Activated CD4-positive, alpha-beta T cell treated with anti-CD3 and anti-CD28 coated beads, Interleukin-2, amount 50 U/mL, for 1 hour (primary cell): ENCODE data around the gene UBE2F.

Experiments used
- DNase-seq: peaks from one replicate; pipeline ENCODE4 v3.0.0-alpha.2; 2020

Gene UBE2F

GRCh38 chr2:238082827-238083226, 116.0 kb downstream of the UBE2F start:
- no peak for DNase-seq

GRCh38 chr2:238083919-238084318, 117.1 kb downstream of the UBE2F start:
- no peak for DNase-seq

- DNase-seq, result no peak
Observed at GRCh38 chr2:238084761-238085160, 117.9 kb downstream of the UBE2F start.

GRCh38 chr2:238085899-238086298, 119.1 kb downstream of the UBE2F start:
- DNase-seq, result no peak

- no peak for DNase-seq
Observed at GRCh38 chr2:238087211-238087610, 120.4 kb downstream of the UBE2F start.

GRCh38 chr2:238090887-238091286, 124.1 kb downstream of the UBE2F start:
- no peak for DNase-seq

GRCh38 chr2:238091436-238092060, 124.7 kb downstream of the UBE2F start:
- no peak for DNase-seq
